ENCODE measurements around the gene TMEM238. TPM values are rescaled to one million over a fixed set of nuclear protein-coding genes. Genes with fewer than 3 reads are reported as not detected.

The TMEM238 gene
- total RNA-seq, 1 donor from 2014 or later, result 21.4 TPM

GRCh38 chr19:55347442-55348009 lies 36.6 kb downstream of the TMEM238 start:
- H3K4me3 ChIP-seq (ENCODE audit: low read depth, low read length), result no peak overlapping the region
- no peak for TF ChIP-seq CTCF (conservative IDR thresholded peaks at IDR 0.05; ENCODE audit: low read depth, low read length)
- no peak for DNase-seq (ENCODE audit: low read depth)

GRCh38 chr19:55346725-55347441 lies 37.2 kb downstream of the TMEM238 start:
- no peak for DNase-seq (ENCODE audit: low read depth)
- no peak overlapping the region for H3K4me3 ChIP-seq (ENCODE audit: low read depth, low read length)
- no peak for TF ChIP-seq CTCF (conservative IDR thresholded peaks at IDR 0.05; ENCODE audit: low read depth, low read length)

GRCh38 chr19:55345818-55346724 lies 38.0 kb downstream of the TMEM238 start:
- TF ChIP-seq CTCF (conservative IDR thresholded peaks at IDR 0.05; ENCODE audit: low read depth, low read length), result no peak
- no peak overlapping the region for H3K4me3 ChIP-seq (ENCODE audit: low read depth, low read length)
- DNase-seq (ENCODE audit: low read depth), result no peak

- TF ChIP-seq CTCF (conservative IDR thresholded peaks at IDR 0.05; ENCODE audit: low read depth, low read length), result no peak
- H3K4me3 ChIP-seq (ENCODE audit: low read depth, low read length), result no peak overlapping the region
- no peak for DNase-seq (ENCODE audit: low read depth)
Measured at GRCh38 chr19:55345101-55345817, 38.8 kb downstream of the TMEM238 start.

GRCh38 chr19:55344444-55344843 lies 39.6 kb downstream of the TMEM238 start:
- DNase-seq (ENCODE audit: low read depth), result no peak
- H3K4me3 ChIP-seq (ENCODE audit: low read depth, low read length), result no peak overlapping the region
- no peak for TF ChIP-seq CTCF (conservative IDR thresholded peaks at IDR 0.05; ENCODE audit: low read depth, low read length)

GRCh38 chr19:55341595-55342531 lies 42.2 kb downstream of the TMEM238 start:
- DNase-seq (ENCODE audit: low read depth), result no peak
- no peak overlapping the region for H3K4me3 ChIP-seq (ENCODE audit: low read depth, low read length)
- no peak for TF ChIP-seq CTCF (conservative IDR thresholded peaks at IDR 0.05; ENCODE audit: low read depth, low read length)

Measured in epithelial cell of proximal tubule (primary cell).